Embryonic facial prominence (tissue), 1 donor: ENCODE results near the gene PAQR6.

Experiments used
- DNase-seq: peaks from one replicate; pipeline ENCODE4 v3.0.0-alpha.2; 2016; ENCODE audit errors: extremely low spot score

The PAQR6 gene

DNA sequence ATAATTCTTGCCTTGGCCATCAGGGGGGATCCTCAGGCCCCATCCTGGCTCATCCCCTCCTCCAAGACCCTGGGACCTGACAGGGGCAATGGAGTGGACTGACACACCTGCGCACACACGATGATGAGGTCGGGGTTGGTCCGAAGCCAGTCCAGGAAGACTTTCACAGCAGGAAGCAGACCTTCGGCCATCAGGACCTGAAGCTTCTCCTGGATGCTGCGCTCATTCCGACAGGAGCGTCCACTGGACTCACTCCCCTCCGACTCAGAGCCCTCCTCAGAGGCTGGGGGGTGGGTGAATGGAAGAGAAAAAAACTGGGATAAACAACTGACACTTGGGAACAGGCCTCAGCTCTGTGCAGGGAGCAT, 15.4 kb upstream of the PAQR6 start:
- DNase-seq, result no peak

DNA sequence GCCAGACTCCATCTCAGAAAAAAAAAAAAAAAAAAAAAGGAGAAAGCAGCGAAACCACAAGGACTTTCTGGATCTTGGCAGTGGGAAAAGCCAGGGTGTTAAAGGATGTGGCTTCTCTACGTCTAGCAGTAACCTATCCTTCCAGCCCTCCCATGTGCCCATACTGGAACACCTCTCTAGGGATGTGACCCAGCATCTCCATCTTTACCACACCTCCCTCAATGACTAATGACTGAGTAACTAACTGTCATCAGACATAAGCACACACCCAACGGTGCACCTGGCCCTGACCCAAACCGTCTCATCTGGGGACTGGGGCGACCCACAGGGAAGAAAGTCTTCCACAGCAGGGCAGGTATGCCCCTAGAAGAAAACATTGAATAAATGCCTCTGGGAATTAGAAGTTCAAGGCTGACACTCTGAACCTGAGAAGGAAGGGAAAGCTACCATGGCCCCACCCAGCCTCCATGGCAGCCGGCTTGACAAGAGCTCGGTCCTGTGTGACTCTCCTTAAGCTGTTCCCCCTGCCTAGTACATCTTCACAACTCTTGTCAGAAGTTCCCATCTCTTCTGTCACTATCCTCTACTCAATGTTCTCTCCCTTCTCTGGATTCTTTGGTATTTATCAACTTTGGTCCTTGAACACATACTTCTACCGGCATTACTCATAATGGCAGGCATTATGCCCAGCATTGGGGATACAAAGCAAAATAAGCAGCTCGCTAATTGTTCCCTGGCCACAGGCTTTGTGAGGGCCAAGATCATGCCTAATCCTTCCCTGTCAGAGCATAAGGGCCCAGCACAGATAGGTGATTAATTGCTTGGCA, 14.8 kb upstream of the PAQR6 start:
- no peak for DNase-seq

DNA sequence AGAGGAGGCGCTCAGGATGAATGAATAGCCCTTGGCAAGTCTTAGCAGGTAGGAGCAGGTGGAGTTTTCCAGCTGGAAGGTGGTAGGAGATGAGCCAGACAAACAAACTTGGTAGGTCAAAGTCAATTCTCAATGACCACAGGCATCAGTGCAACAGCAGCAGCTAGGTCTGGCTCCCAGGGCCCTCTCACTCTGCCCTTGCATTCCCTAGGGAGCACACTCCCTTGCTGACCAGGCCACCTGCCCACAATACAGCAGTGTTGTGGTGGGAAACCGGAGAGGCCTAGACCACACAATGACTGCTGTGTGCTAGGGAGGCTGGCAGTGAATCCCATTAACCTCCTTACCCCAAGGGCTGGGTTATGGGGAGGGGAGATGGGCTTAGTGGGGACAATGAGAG, 13.0 kb upstream of the PAQR6 start:
- DNase-seq, result no peak

DNA sequence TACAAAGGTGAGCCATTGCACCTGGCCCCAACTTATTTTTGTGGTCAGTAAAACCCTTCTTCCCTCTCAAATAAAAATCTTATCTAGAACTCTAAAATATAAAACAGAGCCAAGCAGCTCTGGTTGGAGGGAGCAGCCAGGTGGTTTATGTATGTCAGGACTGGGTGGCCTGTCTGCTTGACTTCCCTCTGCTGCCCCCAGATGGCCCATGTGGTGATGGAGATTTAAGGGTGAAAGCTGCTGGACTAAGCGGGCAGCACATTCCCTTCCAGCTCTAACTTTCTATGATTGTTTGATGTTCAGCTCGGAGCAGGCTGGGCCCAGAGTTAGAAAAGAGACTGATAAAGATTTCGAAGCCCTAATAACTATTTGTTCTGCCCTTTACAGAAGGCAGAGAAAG, 11.9 kb upstream of the PAQR6 start:
- DNase-seq, result no peak

DNA sequence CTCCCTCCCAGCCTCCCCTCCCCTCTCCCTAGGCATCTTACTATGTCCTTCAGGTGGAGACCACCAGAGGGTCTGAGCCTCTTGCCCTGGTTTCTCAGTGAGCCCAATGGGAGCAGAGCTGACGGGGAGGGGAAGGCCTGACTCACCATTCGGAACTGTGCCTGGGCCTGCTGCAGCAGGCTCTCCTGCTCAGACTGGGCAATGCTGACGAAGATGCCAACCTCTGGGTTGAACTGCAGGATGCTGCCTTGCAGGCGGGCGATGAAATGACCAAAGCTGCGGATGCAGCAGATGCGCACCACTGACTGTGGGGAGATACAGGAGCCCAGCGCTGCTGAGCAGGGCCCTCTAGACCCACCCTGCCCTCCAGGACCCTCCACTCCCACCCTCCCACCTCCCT, 11.0 kb upstream of the PAQR6 start:
- DNase-seq, result no peak

DNA sequence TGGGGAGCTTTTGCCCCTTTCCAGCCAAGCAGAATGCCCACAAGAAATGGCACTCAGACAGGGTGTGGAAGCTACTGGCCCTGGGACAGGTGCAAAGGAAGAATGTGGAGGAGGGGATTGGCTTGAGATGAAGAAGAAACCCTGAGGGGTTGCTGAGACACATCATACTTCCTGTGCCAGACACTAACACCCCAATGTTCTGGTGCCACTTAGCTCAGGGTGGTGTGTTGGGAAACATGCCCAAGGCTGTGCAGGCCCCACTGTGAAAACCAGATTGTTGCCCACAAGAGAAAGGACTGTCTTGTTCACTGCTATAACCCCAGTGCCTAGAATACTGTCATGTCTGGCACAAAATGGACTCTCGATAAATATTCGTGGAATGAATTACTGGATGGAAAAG, 9.9 kb upstream of the PAQR6 start:
- no peak for DNase-seq

DNA sequence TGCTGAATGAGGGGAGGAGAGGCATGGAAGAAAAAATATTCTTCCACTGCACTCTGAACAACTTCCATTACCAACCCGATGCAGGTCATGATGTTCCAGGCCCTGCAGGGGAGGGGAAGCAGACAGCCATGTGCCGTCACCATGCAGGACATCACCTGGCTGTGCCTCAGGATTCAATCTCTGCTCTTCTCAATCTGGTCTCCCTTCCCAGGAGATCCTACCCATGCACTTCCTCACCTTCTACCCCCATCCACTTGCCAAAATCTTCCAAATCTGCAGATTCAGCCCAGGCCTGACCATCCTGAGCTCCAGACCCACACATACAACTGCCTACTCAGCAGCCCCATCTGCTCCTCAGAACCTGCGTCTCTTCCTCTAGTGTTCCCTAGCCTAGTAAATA, 5.8 kb upstream of the PAQR6 start:
- DNase-seq, result no peak

DNA sequence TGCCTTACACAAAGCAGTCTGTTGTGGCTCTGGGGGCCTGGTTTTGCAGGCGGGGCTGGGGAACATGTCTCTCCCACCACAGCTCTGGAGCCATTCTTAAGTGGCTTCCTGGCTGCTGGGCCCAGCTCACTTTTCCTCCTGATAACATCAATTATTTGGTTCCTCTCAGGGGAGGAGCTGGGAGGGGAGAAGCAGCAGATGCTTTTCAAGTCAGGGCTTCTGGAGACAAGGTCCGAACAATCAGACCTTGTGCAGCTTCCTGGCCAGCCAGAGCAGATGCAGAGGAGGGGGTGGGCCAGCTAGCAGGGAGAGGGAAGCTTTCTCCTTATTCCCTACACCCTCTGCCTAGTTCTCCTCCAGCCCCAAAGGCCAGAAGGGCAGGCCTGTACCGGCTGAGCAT, 3.7 kb upstream of the PAQR6 start:
- no peak for DNase-seq

DNA sequence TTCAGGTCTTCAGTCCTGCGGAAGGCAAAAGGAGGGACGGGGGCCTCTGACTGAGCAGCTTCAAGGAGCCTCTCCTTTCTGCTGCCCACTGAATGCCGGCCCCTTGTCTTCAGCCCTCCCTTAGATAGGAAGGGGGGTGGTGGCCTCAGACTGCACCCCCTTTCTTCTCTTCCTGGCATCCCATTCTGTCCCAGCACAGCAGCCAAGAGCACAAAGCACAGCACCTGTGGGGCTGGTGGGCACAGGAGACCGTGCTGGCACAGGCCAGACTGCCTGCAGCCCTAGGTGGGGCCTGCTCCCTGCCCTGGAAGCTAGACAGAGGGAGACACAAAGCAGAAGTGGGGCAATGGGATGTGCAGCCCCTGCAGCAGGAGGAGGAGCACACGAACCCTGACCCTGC, 1.7 kb upstream of the PAQR6 start:
- DNase-seq, result no peak

DNA sequence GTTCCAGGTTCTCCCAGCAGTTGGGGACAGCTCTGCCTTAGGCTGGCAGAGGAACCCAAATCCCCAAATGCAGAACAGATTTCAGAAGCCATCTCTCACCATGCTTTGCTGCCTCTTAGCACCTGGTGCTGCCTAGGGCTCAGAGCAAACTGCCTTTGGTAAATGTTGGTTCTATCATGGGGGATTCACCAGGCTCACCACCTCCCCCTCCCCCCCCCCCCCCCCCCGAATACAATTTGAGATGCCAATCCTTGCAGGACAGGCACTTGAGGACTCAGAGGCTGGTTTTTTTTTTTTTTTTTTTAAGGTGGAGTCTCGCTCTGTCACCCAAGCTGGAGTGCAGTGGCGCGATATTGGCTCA, 447 bp upstream of the PAQR6 start:
- DNase-seq, result no peak

DNA sequence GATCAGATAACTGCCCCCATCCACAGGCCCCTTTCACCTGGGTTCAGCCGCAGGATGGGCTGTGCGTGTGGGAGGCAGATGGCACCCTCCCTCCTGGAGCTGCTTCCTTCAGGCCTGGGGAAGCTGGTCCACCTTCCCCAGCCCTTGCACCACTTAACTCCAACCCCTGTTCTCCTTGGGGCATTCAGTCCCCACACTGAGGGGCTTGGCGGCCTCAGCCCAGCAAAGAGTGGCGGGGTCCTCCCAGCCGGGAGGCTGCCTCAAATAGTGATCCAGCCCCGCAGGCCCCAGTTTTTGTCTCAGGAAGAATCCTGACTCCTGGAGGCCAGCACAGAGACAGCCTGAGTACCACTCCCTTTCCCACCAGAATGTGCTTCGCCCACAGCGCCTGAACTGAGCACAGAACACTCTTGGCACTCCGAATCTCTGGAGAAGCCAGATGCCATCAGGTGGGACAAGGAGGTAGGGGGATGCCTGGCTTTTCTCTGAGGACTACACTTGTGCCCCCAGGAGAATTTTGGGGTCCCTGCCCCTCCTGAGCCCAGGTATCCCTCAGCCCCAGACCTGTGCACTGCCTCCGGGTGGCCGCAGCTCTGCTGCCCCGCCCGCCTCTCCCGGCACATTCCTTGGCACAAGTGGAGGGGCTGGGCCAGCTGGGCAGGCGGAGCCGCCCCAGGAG, 936 bp downstream of the PAQR6 start:
- DNase-seq, result no peak

DNA sequence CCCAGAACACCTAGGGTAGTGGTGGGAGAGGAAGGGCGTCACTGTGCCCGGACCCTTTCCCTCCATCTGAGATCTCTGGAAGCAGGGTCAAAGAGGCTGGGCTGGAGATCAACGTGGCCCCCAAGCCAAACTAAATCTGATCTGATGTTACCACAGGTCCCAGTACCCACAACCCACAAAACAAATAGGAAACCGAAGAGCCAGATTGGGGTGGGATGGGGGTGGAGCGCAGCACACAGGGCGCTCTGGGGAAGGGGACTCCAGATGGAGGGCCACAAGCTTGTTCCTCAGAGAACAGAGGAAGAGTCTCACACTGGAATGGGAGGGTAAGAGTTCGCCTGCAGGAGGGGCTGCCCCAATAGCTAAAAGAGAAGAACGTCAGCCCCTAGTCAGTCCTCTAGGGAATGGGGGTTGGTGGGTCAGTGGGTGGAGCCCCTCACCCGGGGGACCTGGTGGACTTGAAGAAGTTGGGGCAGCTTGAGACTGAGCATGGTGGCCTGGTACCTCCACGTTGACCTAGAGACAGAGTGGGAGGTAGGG, 1.5 kb downstream of the PAQR6 start:
- DNase-seq, result no peak

DNA sequence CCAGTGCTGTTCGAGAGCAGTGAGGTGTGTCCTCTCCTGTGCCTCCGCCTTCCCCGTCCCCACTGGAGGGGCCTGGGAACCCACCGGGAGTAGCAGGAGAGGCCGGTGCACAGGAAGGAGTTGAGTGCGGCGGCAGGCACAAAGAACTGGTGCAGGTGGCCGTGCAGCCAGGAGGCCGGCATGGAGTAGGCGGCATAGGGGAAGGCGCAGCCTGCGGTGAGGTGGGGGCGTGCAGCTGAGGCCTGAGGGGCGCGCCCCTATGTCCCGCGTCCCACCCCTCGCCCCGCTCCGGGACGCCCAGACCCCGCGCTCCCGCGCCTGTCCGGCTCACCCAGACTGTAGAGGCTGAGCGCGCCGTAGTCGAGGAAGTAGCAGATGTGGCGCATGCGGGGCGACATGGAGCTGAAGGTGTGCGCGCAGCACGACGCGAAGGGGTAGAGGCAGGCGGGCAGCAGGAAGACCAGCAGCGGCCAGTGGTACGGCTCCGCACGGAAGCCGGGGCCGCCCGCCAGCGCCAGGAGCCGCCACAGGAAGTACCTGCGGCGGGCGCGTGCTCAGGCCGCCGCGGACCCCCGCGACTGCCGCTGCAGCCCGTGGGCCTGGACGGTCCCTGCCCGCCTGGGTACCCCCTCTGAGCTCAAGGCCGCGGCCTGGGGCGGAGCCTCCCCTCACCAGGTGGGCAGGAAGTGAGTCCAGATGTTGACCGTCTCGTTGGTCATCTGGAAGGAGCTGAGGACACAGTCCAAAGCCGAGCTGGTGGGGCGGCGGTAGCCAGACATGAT, 2.2 kb downstream of the PAQR6 start:
- DNase-seq, result no peak

DNA sequence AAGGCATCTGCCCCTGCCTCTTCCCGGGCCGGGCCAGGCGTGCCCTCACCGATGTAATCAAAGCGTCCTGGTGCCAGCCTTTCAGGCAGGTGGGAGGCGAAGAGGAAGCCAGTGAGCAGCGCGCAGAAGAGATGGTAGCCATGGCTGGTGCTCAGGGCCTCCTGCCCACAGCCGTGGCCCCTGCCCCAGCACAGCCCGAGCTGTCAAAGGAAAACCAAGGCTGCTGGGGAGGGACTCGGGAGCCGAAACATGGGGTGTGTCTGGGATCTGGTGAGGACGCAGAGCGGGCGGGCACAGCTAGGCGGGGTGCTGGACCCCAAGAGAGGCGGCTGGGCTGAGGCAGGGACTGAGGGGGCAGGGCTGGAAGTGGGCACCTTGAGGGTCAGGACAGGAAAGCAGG, 3.1 kb downstream of the PAQR6 start:
- DNase-seq, result no peak

DNA sequence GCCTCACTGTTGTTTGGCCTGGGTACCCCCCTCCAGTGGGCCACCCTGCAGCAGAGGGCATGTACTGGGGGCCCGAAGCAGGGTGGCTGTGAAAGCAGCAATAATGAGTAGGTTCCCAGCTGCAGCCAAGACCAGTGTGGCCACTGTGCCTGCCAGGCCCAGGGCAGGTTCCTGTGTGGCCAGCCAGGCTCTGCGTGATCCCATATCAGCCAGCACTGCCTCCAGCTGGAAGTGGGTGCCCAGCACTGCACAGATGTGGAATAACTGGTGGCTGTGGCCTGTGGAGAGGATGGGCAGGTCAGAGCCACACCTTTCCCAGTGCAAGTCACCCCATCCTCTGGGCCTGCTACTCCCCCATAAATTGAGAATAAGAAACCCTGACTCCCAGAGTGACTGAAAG, 3.7 kb downstream of the PAQR6 start:
- DNase-seq, result no peak

DNA sequence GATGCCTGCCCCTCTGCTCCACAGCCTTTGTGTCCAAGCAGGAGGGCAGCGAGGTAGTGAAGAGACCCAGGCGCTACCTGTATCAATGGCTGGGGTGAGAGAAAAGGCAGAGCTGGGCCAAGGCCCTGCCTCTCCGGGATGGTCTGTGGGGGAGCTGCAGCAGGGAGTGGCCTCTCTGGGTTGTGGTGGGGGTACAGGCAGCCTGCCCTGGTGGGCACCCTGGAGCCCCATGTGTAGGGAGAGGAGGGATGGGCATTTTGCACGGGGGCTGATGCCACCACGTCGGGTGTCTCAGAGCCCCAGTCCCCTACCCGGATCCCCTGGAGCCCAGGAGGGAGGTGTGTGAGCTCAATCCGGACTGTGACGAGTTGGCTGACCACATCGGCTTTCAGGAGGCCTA, 5.1 kb downstream of the PAQR6 start:
- DNase-seq, result no peak

DNA sequence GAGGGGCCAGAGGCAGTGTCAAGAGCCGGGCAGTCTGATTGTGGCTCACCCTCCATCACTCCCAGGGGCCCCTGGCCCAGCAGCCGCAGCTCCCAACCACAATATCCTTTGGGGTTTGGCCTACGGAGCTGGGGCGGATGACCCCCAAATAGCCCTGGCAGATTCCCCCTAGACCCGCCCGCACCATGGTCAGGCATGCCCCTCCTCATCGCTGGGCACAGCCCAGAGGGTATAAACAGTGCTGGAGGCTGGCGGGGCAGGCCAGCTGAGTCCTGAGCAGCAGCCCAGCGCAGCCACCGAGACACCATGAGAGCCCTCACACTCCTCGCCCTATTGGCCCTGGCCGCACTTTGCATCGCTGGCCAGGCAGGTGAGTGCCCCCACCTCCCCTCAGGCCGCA, 5.9 kb downstream of the PAQR6 start, which contains the start of gene BGLAP:
Gene BGLAP (plus strand): TSS at position 259 of the 400 bp plus-strand sequence. CDS start 48 bp downstream, at position 307.
- no peak for DNase-seq

DNA sequence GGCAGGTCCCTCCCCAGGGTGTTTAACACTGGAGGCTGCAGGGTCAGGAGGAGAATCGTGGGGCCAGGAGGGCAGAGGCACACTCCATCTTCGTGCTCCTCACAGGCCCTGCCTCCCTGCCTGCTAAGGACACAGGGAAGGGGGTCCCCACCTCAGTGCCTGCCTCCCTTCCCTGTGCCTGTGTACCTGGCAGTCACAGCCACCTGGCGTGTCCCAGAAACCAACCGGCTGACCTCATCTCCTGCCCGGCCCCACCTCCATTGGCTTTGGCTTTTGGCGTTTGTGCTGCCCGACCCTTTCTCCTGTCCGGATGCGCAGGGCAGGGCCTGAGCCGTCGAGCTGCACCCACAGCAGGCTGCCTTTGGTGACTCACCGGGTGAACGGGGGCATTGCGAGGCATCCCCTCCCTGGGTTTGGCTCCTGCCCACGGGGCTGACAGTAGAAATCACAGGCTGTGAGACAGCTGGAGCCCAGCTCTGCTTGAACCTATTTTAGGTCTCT, 6.5 kb downstream of the PAQR6 start:
- no peak for DNase-seq

DNA sequence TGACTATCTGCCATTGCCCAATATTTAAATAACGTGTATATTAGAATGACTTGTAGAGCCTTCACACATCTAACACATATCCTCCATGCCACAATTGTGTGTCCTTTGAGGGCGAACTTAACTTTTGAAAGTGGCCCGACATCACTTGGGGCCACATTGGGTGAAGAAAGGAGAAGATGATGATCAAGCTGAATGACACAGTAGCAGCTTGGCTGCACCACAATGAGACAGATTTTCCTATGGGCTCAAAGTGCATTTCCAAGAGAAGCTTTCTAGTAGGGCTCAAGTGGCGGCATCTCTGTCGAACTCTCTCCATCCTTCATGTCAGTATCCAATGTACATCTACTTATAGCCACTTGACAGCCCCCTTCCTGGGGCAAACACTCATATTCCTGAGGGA, 9.6 kb downstream of the PAQR6 start:
- no peak for DNase-seq

DNA sequence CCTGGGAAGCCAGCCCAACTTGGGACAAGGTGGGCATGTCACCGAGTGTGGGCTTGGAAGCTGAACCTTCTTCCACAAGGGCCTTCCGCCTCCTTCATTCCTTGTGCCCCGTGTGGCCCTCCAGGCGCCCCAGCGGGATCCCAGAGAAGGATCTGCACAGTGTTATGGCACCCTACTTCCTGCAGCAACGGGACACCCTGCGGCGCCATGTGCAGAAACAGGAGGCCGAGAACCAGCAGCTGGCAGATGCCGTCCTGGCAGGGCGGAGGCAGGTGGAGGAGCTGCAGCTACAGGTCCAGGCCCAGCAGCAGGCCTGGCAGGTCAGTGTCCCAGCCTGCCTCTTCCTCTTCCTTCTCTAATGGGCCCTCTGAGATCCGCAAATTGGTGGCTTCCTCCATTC, 11.7 kb downstream of the PAQR6 start:
- DNase-seq, result no peak

DNA sequence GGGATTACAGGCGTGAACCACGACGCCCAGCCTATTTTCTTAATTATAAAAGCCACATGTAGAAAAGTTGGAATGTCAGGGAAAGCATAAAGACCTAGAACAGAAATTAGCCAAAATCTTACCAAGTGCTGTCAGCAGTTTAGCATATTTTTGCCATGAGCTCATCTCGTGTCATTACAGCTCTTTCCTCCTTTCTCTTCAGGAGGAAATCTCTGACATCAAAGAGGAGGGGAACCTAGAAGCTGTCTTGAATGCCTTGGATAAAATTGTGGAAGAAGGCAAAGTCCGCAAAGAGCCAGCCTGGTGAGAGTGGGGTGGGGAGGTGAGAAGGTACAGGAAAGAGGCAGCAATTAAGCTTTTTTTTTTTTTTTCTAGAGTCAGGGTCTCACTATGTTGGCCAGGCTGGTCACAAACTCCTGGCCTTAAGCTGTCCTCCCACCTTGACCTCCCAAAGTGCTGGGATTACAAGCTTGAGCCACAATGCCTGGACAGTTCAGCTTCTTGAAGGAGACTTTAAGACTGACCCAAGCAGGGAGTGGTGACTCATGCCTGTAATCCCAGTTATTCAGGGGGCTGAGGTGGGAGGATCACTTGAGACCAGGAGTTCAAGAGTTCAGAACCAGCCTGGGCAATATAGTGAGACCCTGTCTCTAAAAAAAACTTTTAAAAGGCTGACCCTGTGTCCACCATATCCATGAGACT, 14.3 kb downstream of the PAQR6 start:
- DNase-seq, result no peak
